HEK293 (cell line): ENCODE data around the gene CDC73.

Source experiments
- CTCF ChIA-PET: fragments of 350-600 bp; formaldehyde crosslinking; extraction: SDS; loops from one replicate; lab custom pipeline; 2021; ENCODE audit warnings: antibody characterized with exemption; lab: Yijun Ruan, JAX
- POLR2A ChIA-PET: fragments of 300-600 bp; formaldehyde crosslinking; extraction: SDS; loops from one replicate; lab custom pipeline; 2020; ENCODE audit warnings: antibody characterized with exemption, inconsistent platforms; lab: Yijun Ruan, JAX
- H3K27ac ChIP-seq: fragments of 200-500 bp; sonication (Bioruptor generic); 2 replicates; pipeline ENCODE4 v1.5.1; 2014; ENCODE audit warnings: low read depth, low read length, control low read depth, inconsistent platforms; ENCODE audit errors: extremely low read depth
- H3K36me3 ChIP-seq, 2 experiments: fragments of 200-500 bp in 1 of 2; sonication (Bioruptor generic) in 1 of 2; 1 replicate in 1 of 2; 2 replicates in 1 of 2; pipeline ENCODE4 v1.5.1; 2014 to 2017; ENCODE audit warnings: inconsistent platforms in 2 of 2, low read length in 2 of 2; ENCODE audit not compliant: control insufficient read depth in 2 of 2, insufficient read depth in 1 of 2
- H3K4me1 ChIP-seq: fragments of 200-500 bp; sonication (Bioruptor generic); 2 replicates; pipeline ENCODE4 v1.5.1; 2014; ENCODE audit warnings: mild to moderate bottlenecking, low read length, inconsistent platforms; ENCODE audit not compliant: control insufficient read depth, insufficient read depth
- H3K4me3 ChIP-seq: 2 replicates; pipeline ENCODE4 v1.5.1; 2011; ENCODE audit warnings: low read depth, mild to moderate bottlenecking, control low read depth, low read length, moderate library complexity
- H3K9me3 ChIP-seq: fragments of 200-500 bp; sonication (Bioruptor generic); 2 replicates; pipeline ENCODE4 v1.5.1; 2014; ENCODE audit warnings: low read depth, low read length, inconsistent platforms; ENCODE audit not compliant: control insufficient read depth, insufficient read depth
- BCL11B ChIP-seq: fragments of 450-650 bp; formaldehyde crosslinking; IDR thresholded peaks from 2 replicates; pipeline ENCODE4 v1.5.1; 2016; ENCODE audit warnings: low read depth, missing biosample characterization, missing genetic modification characterization
- GLI4 ChIP-seq: fragments of 450-650 bp; formaldehyde crosslinking; IDR thresholded peaks from 2 replicates; pipeline ENCODE4 v1.5.1; 2016; ENCODE audit warnings: missing biosample characterization, missing genetic modification characterization
- IKZF3 ChIP-seq: fragments of 450-650 bp; IDR thresholded peaks from 2 replicates; pipeline ENCODE4 v1.5.0; 2018; ENCODE audit warnings: missing biosample characterization, mild to moderate bottlenecking, missing genetic modification characterization, moderate library complexity
- KLF7 ChIP-seq: fragments of 450-650 bp; formaldehyde crosslinking; IDR thresholded peaks from 2 replicates; pipeline ENCODE4 v1.5.1; 2016; ENCODE audit warnings: missing biosample characterization, missing genetic modification characterization, borderline replicate concordance
- MEIS1 ChIP-seq: sonication (generic); formaldehyde crosslinking; IDR thresholded peaks from 2 replicates; pipeline ENCODE4 v1.8.1; 2022; ENCODE audit warnings: missing genetic modification reagents, mild to moderate bottlenecking, borderline replicate concordance
- ZBTB48 ChIP-seq: fragments of 450-650 bp; formaldehyde crosslinking; IDR thresholded peaks from 2 replicates; pipeline ENCODE4 v1.5.1; 2016; ENCODE audit warnings: missing biosample characterization, missing genetic modification characterization
- ZBTB6 ChIP-seq: fragments of 450-650 bp; formaldehyde crosslinking; IDR thresholded peaks from 2 replicates; pipeline ENCODE4 v1.5.1; 2017; ENCODE audit warnings: missing biosample characterization, missing genetic modification characterization
- ZEB2 ChIP-seq: fragments of 450-650 bp; formaldehyde crosslinking; IDR thresholded peaks from 2 replicates; pipeline ENCODE4 v1.5.1; 2016; ENCODE audit warnings: missing biosample characterization, missing genetic modification characterization
- ZNF138 ChIP-seq: fragments of 450-650 bp; formaldehyde crosslinking; IDR thresholded peaks from 2 replicates; pipeline ENCODE4 v1.5.1; 2016; ENCODE audit warnings: missing biosample characterization, missing genetic modification characterization, borderline replicate concordance
- ZNF140 ChIP-seq: fragments of 450-650 bp; formaldehyde crosslinking; IDR thresholded peaks from 2 replicates; pipeline ENCODE4 v1.5.1; 2016; ENCODE audit warnings: missing biosample characterization, missing genetic modification characterization
- ZNF2 ChIP-seq: fragments of 450-650 bp; formaldehyde crosslinking; IDR thresholded peaks from 2 replicates; pipeline ENCODE4 v1.5.1; 2016; ENCODE audit warnings: missing biosample characterization, missing genetic modification characterization
- ZNF202 ChIP-seq: fragments of 450-650 bp; formaldehyde crosslinking; IDR thresholded peaks from 2 replicates; pipeline ENCODE4 v1.5.1; 2016; ENCODE audit warnings: missing biosample characterization, missing genetic modification characterization, borderline replicate concordance
- ZNF23 ChIP-seq: fragments of 450-650 bp; formaldehyde crosslinking; IDR thresholded peaks from 2 replicates; pipeline ENCODE4 v1.5.1; 2016; ENCODE audit warnings: missing biosample characterization, missing genetic modification characterization, borderline replicate concordance
- ZNF239 ChIP-seq: fragments of 450-650 bp; formaldehyde crosslinking; IDR thresholded peaks from 2 replicates; pipeline ENCODE4 v1.5.1; 2016; ENCODE audit warnings: missing biosample characterization, missing genetic modification characterization
- ZNF274 ChIP-seq, 2 experiments: fragments of 200-500 bp in 1 of 2; fragments of 450-650 bp in 1 of 2; sonication (Bioruptor generic) in 1 of 2; formaldehyde crosslinking in 1 of 2; IDR thresholded peaks; 2 replicates each; pipeline versions ENCODE4 v1.5.1 to v1.6.1; 2014 to 2016; ENCODE audit warnings: borderline replicate concordance in 1 of 2, inconsistent platforms in 1 of 2, low read length in 1 of 2, missing biosample characterization in 1 of 2, missing genetic modification characterization in 1 of 2
- ZNF302 ChIP-seq: fragments of 450-650 bp; formaldehyde crosslinking; IDR thresholded peaks from 2 replicates; pipeline ENCODE4 v1.5.1; 2016; ENCODE audit warnings: missing biosample characterization, missing genetic modification characterization, low read depth
- ZNF324 ChIP-seq: fragments of 450-650 bp; formaldehyde crosslinking; IDR thresholded peaks from 2 replicates; pipeline ENCODE4 v1.5.1; 2016; ENCODE audit warnings: missing biosample characterization, missing genetic modification characterization
- ZNF37A ChIP-seq: fragments of 450-650 bp; IDR thresholded peaks from 2 replicates; pipeline ENCODE4 v1.5.1; 2018; ENCODE audit warnings: missing biosample characterization, missing genetic modification characterization
- ZNF391 ChIP-seq: fragments of 450-650 bp; formaldehyde crosslinking; IDR thresholded peaks from 2 replicates; pipeline ENCODE4 v1.5.1; 2016; ENCODE audit warnings: low read depth, missing biosample characterization, missing genetic modification characterization, borderline replicate concordance
- ZNF416 ChIP-seq: fragments of 450-650 bp; formaldehyde crosslinking; IDR thresholded peaks from 2 replicates; pipeline ENCODE4 v1.5.1; 2016; ENCODE audit warnings: missing biosample characterization, missing genetic modification characterization
- ZNF433 ChIP-seq: fragments of 450-650 bp; formaldehyde crosslinking; IDR thresholded peaks from 2 replicates; pipeline ENCODE4 v1.5.1; 2016; ENCODE audit warnings: missing biosample characterization, missing genetic modification characterization, low read depth
- ZNF488 ChIP-seq: fragments of 450-650 bp; formaldehyde crosslinking; IDR thresholded peaks from 2 replicates; pipeline ENCODE4 v1.5.1; 2016; ENCODE audit warnings: missing biosample characterization, missing genetic modification characterization
- ZNF510 ChIP-seq: fragments of 450-650 bp; formaldehyde crosslinking; IDR thresholded peaks from 2 replicates; pipeline ENCODE4 v1.5.1; 2018; ENCODE audit warnings: mild to moderate bottlenecking, missing genetic modification characterization, missing biosample characterization; ENCODE audit not compliant: insufficient replicate concordance
- ZNF580 ChIP-seq: fragments of 450-650 bp; formaldehyde crosslinking; IDR thresholded peaks from 2 replicates; pipeline ENCODE4 v1.5.1; 2016; ENCODE audit warnings: missing biosample characterization, missing genetic modification characterization
- ZNF600 ChIP-seq: fragments of 450-650 bp; formaldehyde crosslinking; IDR thresholded peaks from 2 replicates; pipeline ENCODE4 v1.5.1; 2016; ENCODE audit warnings: missing biosample characterization, missing genetic modification characterization
- ZNF626 ChIP-seq: fragments of 450-650 bp; sonication (Bioruptor Pico); formaldehyde crosslinking; IDR thresholded peaks from 2 replicates; pipeline ENCODE4 v1.5.1; 2018; ENCODE audit warnings: missing biosample characterization, missing genetic modification characterization, inconsistent platforms
- ZNF639 ChIP-seq: fragments of 450-650 bp; formaldehyde crosslinking; IDR thresholded peaks from 2 replicates; pipeline ENCODE4 v1.5.1; 2016; ENCODE audit warnings: missing biosample characterization, missing genetic modification characterization
- ZNF645 ChIP-seq: fragments of 450-650 bp; formaldehyde crosslinking; IDR thresholded peaks from 2 replicates; pipeline ENCODE4; 2016; ENCODE audit warnings: missing biosample characterization, missing genetic modification characterization
- ZNF768 ChIP-seq: fragments of 450-650 bp; formaldehyde crosslinking; IDR thresholded peaks from 2 replicates; pipeline ENCODE4 v1.5.1; 2018; ENCODE audit warnings: missing biosample characterization, mild to moderate bottlenecking, missing genetic modification characterization
- ZNF785 ChIP-seq: fragments of 450-650 bp; formaldehyde crosslinking; IDR thresholded peaks from 2 replicates; pipeline ENCODE4 v1.5.1; 2016; ENCODE audit warnings: missing biosample characterization, missing genetic modification characterization
- ZNF791 ChIP-seq: fragments of 450-650 bp; formaldehyde crosslinking; IDR thresholded peaks from 2 replicates; pipeline ENCODE4 v1.5.1; 2016; ENCODE audit warnings: missing biosample characterization, missing genetic modification characterization
- ZNF843 ChIP-seq: fragments of 450-650 bp; formaldehyde crosslinking; IDR thresholded peaks from 2 replicates; pipeline ENCODE4 v1.5.1; 2016; ENCODE audit warnings: missing biosample characterization, missing genetic modification characterization

CDC73 gene

GRCh38 chr1:193121616-193122593 lies at the start of gene CDC73:
CDC73 (plus strand) TSS chr1:193122031; CDS start chr1:193122201, 170 bp downstream.
- CTCF ChIA-PET = interaction anchor here (0.6 to 1.5 kb wide), 12 partner anchors 8 to 645 kb away, joined by 3 to 6 read pairs (median 4); no protein-coding TSS in a partner anchor
- POLR2A ChIA-PET = interaction anchor here (0.9 to 2.8 kb wide), 4 partner anchors 10 to 63 kb away, joined by 3 to 25 read pairs (median 12); partner anchors contain the start of genes GLRX2, RO60 and UCHL5
- peak within 1 kb of the TSS; percentile 60 for H3K4me3 ChIP-seq
- H3K27ac ChIP-seq = peak within 1 kb of the TSS; percentile 92
- peaks cover 11 to 16% of the 10 kb centered on the region in 2 experiments; a peak in 2 of 3 replicates for H3K36me3 ChIP-seq
- H3K9me3 ChIP-seq = no peaks in the 10 kb centered on the region
- no peaks in the 10 kb centered on the region for H3K4me1 ChIP-seq
- TF ChIP-seq ZNF626 (tag by site-specific recombination) (no peak), ZNF202 (tag by site-specific recombination) (no peak), ZNF391 (tag by site-specific recombination) (peak; percentile 88; the same call in 1 of the 2 replicates), ZBTB6 (0 out of 2 replicates have a peak, but pooled peaks have one; percentile 51), ZNF416 (tag by site-specific recombination) (no peak), ZNF785 (tag by site-specific recombination) (0 out of 2 replicates have a peak, but pooled peaks have one; percentile 31), ZNF488 (no peak), ZNF639 (tag by site-specific recombination) (peak; percentile 80; the same call in 1 of the 2 replicates), BCL11B (tag by site-specific recombination) (peak; percentile 46; the same call in 1 of the 2 replicates), ZNF274 (IDR thresholded peaks at IDR 0.05; ENCODE audit: low read length) (no peak), ZNF274 (tag by site-specific recombination; IDR thresholded peaks at IDR 0.05; ENCODE audit: borderline replicate concordance) (no peak), ZNF37A (0 out of 2 replicates have a peak, but pooled peaks have one; percentile 27), ZNF302 (tag by site-specific recombination) (no peak), ZBTB48 (no peak; the same call in 1 of the 2 replicates), ZNF433 (tag by site-specific recombination) (no peak), IKZF3 (tag by site-specific recombination) (peak; percentile 94), ZNF510 (tag by site-specific recombination) (no peak), ZNF580 (tag by site-specific recombination) (no peak; the same call in 1 of the 2 replicates), KLF7 (tag by site-specific recombination) (peak; percentile 77; the same call in 1 of the 2 replicates), ZNF600 (tag by site-specific recombination) (peak; percentile 53; the same call in 1 of the 2 replicates), ZNF239 (tag by site-specific recombination) (0 out of 2 replicates have a peak, but pooled peaks have one; percentile 35), ZNF791 (tag by site-specific recombination) (no peak), ZNF768 (no peak), MEIS1 (no peak), ZEB2 (tag by site-specific recombination) (peak; percentile 96; the same call in 1 of the 2 replicates), ZNF843 (tag by site-specific recombination) (peak; percentile 76), ZNF140 (no peak), ZNF645 (tag by site-specific recombination) (no peak), ZNF138 (no peak), ZNF324 (peak; percentile 94), GLI4 (0 out of 2 replicates have a peak, but pooled peaks have one; percentile 26), ZNF2 (tag by site-specific recombination) (peak; percentile 97), ZNF23 (tag by site-specific recombination) (no peak)
